Bone marrow (tissue), 2 donors: ENCODE measurements around the gene MAML2.
"Not testable (repeated sequence)": the region's sequence is repeated elsewhere in the genome, so short reads cannot be mapped to it uniquely, and the experiment has no call there.

ENCODE experiments used
- DNase-seq, 2 donors: peaks; one replicate each; lab custom pipeline; 2025; lab: John Stamatoyannopoulos, UW

The MAML2 gene

GRCh38 chr11:96186806-96187205, 156.2 kb downstream of the MAML2 start:
- no peak for DNase-seq

- no peak for DNase-seq
Observed at GRCh38 chr11:96185220-96185768, 157.7 kb downstream of the MAML2 start.

DNA sequence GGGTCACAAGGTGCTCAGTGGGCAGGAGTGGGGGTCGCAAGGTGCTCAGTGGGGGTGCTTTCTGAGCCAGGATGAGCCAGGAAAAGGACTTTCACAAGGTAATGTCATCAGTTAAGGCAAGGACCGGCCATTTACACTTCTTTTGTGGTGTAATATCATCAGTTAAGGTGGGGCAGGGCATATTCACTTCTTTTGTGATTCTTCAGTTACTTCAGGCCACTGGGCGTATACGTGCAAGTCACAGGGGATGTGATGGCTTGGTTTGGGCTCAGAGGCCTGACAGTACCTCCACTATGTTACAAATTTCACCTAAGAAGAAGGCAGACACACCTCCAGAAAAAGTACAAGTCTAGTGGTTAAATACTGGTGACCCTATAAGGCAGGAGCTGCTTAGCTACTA, 162.1 kb downstream of the MAML2 start:
- DNase-seq: not testable (repeated sequence)

DNA sequence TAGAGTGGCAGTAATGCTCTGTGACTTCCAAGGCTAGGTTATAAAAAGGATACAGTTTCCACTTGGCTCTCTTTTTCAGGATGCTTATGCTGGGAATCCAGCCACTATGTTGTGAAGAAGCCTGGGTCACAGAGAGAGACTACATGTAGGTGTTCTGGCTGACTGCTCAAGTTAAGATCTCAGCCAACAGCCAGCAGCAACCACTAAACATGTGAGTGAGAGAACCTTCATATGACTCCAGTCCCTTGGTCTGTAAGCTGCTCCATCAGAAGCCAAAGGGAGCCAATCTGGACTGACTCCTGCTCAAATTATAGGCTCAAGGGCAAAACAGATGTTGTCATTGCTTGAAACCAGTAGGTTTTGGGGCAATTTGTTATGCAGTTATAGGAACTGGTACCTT, 162.7 kb downstream of the MAML2 start:
- DNase-seq: no peak

- DNase-seq: no peak
Observed at GRCh38 chr11:96179905-96180304, 163.1 kb downstream of the MAML2 start.

- no peak for DNase-seq
Observed at GRCh38 chr11:96178887-96179279, 164.1 kb downstream of the MAML2 start.

DNA sequence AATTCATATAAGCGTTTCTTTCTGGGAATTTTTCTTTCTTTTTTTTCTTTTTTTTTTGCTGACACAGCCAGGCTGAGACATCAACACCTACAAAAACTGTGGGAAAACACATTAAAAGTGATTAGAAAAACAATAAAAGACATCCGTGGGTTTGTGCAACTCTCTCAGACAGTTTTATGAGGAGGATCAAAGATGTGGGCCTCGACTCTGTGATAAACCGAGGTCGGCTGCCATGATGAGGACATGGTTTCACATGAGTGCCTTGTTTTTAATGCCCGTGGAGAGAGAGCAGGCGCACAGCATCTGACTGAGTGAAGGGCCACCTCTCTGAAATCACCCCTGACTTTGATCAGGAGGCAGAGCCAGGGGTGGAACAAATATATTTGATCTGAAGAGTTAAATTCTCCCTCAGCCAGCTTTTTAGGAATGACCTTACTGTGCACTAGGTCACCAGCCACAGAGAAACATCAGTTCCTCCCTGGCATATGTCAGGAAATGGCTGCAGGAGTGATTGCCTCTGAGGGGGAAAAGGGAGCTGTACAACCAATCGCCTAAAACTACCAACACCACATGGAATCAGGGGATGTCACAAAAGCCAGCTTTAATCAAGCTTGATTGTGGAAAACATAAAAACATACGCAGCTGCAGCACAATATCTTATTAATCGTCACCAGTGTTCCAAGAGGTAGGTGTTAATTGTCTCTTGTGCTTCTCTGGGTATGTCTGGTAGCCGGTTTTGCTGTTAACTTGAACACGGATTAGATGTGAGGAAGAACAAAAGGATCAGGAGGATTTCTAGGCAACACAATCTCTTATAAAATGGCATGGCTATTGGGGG, 164.7 kb downstream of the MAML2 start:
- DNase-seq: no peak

DNA sequence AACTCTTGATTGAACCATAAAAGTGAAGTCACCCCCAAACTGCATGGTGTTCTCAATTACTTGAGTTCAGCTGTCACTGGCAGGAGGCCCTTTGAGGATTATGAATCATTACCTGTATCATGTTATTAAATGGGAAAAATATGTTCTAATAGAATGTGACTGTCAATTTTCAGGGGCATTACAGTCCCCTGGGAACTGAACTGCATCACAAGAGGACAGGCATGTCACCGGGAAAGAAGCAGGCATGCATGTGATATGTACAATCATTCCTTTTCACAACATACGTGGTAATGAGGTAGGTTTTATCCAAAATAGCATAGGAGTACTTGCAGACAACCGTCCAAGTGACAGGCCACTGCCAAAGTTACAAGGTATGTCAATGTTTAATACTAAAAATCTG, 165.8 kb downstream of the MAML2 start:
- no peak for DNase-seq

GRCh38 chr11:96173906-96174305, 169.1 kb downstream of the MAML2 start:
- no peak for DNase-seq

DNA sequence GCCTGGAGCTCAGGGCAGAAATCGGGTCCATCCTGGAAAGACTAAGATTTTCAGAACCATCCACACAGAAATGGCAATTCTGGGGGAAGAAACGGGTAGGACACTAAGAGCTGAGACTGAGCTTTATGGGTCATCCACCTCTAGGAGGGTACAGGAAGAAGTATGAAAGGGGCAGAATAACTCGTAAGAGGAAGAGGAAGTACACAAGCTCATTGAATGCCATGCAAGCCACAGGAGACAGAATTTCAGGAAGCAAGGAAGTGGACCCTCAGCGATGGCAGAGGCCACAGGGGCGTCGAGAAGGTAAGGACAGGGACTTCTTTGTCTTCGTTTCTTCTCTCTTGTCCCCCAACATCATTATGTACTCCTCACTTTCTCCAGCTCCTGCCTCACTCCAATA, 169.6 kb downstream of the MAML2 start:
- no peak for DNase-seq

DNA sequence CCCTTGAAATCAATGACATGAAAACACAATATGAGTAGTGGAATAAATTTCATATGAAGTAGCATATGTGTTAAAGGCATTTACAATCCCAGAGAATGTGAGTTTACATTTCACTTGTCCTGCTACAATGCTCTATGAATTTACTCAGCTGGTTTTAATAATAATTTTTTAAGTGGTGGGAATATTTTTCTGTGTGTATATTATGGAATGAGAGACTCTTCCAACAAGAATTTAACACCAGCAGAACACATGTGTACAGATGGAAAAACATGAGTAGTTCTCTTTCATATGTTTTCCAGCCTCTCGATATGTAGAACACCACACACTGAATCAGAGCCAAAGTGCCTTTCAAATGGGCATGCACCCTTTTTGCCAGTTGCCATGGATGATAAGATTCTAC, 170.4 kb downstream of the MAML2 start:
- DNase-seq: no peak

GRCh38 chr11:96169250-96169649, 173.7 kb downstream of the MAML2 start:
- no peak for DNase-seq

DNA sequence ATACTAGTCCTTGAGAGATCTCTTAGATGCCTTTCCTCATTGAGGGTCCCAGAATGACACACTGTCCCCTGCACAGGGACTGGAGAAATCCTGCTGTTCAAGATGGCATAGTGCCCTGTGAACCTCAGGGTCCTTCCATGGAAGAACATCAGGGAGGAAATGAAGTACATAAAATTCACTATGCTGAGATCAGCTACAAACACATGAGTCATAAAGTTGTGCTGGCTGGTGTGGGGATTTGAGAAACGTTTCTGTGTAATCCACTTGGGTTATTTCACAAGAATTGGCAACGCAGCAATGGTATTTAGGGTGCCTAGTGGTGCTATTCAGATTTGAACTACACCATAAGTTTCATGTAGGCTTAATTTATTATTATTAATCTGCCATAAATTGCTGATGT, 174.4 kb downstream of the MAML2 start:
- no peak for DNase-seq

DNA sequence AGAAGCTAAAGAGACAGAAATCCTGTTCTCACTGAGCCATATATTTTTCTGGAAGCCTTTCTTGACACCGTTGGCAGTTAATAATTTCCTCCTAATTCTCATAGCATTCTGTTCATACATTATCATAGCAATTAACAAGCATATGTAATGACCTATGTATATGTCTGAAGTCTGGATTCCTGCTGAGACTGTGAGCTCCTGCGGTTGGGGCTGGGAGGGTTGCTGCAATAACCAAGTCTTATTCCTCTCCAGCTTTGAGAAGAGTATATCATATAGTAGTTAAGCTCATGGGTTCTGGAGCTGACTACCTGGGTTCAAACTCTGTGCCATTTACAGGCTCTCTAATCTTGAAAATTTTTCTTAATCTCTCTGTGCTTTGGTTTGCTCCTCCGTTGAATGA, 175.2 kb downstream of the MAML2 start:
- no peak for DNase-seq

DNA sequence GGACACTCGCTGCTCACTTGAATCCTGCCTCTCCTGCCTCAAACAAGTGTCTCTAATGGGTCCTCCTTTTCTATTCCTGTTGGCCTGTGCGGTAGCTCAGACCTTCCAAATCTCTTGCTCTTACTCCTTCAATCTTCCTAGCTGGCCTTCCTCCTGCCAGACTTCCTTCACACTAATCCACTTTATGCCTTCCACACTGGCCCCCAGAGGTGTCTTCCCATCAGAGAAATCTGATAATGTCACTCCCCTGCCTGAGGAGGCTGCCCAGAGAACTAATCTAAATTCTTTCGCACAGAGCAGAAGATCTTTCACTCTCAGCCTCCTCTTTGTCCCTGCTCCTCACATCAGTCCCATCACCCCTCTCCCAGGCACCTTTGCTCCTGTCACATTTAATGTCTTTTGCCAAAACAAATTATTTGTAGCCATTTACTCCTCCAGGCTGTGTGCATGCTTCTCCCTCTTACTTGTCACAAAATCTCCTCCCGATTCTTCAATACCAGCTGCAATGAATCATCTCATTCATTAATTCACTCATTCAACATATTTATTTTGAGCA, 175.7 kb downstream of the MAML2 start:
- DNase-seq: no peak

DNA sequence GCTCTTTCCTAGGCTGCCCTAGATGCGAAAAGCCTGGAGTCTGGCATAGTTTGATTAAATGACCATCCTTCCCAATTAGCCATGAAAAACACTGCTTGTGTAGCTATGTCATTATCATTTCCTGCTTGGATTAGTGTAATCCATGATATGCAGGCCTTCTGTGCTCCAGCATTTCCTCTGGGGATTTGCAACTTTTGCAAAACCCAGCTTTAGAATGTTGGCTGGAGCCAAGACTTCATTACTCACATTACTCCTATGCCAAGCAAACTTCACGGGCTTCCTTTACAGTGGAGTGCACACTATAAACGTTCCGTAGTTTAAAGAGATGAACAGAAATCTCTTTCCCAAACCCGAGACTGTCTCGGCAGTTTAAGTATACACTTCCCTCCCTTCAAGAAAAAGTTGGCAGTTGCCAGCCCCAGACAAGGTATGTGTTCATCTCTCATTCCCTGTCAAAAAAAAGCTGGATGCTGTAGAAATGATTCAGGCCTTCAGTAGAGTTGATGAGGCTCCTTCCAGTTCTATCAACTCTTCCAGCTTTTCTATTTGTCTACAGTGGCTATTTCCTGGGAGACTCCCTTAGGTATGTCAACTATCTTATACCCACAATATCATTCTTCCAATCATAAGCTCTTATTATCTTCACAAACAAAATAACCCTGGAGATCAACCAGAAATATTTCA, 180.0 kb downstream of the MAML2 start:
- DNase-seq: no peak

- no peak for DNase-seq
Observed at GRCh38 chr11:96161307-96162089, 181.5 kb downstream of the MAML2 start.

GRCh38 chr11:96160732-96161306, 182.2 kb downstream of the MAML2 start:
- DNase-seq: no peak

- DNase-seq: no peak
Observed at GRCh38 chr11:96159968-96160367, 183.0 kb downstream of the MAML2 start.

DNA sequence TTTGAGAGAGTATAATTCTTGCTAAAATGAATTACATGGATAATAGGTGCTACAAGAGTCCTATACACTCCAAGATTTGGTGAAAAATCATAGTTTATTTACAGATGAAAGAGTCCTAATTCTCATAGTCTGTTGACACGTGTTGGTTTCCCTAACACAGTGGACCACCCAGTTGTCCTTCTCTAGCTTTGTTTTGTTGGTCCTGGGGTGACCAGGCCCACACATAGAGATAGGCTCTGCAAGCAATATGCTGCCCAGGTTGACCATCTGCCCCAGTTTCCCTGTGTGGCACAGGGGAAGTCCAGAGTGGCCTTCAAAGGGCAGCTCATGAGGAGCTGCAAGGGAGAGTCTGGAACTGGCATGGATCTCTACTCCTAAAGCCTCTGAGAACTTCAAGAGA, 184.9 kb downstream of the MAML2 start:
- no peak for DNase-seq

DNA sequence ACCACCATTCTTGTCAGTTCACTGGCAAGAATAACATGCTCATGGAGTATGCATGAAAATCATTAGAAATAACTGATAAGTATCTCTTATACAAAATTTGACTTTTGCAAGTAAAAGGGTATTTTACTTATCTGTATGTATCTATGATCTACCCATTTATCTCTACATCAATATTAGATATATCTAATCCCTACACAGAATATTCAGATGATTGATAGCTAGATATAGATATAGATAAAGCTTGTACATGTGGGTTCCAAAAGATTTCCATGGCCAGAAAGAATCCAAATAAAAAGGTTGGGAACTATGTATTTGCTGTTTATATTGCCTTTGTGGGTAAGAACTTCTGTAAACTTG, 185.5 kb downstream of the MAML2 start:
- DNase-seq: no peak

DNA sequence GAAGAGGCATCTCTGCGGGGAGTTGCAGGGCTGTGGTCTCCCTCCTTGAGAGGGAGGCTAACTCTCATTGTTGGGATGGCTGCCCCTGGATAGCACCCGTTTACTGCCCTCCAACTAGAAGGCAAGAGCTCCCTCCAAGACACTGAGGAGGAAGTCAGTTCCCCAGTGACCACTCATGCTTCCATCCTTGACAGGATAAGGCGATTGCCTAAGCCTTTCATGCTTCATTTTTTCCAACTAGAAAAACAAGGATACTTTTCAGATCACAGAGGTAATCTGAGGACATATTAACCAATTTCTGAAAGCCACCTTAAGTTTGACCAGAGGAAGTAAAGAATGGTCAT, 186.6 kb downstream of the MAML2 start:
- DNase-seq: no peak
